ENCODE measurements around the gene NUP153.

The NUP153 gene

DNA sequence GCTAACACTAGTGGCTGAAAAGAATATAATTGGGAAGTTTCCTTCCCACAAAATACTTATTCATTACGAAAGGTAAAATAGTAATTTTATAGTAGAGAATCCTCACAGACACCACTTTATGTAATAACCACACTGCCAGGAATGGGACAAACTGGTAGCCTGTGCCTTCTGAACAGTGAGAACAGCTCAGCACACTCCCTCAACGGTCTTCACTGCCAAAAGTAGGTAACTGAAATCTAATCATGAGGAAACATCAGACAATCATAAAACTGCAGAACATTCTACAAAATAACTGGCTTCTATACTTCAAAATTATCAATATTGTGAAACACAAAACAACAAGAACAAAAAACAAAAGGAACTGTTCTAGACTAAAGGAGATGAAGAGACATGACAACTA lies 44.1 kb downstream of the NUP153 start:
- DNase-seq (ENCODE audit: low read depth) = no peak

DNA sequence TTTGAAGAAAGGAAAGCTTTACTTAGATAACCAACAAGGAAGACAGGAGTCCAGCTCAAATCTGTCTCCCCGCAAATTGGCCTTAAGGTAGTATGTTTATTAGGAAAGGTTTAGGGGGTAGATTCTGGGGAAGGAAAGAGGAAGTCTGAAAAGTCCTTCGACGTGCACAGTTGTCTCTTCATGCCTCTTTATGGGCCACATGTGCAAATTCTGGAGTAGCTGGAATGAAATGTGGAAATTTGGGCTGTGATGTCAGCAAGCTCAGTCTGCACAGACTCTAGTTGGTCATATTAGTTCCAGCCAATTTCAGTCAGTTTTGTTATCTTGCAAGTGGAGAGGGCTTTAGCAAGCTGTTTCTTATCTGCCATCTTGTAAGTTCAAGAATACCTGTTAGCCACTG lies 50.1 kb downstream of the NUP153 start:
- no peak for DNase-seq (ENCODE audit: low read depth)

DNA sequence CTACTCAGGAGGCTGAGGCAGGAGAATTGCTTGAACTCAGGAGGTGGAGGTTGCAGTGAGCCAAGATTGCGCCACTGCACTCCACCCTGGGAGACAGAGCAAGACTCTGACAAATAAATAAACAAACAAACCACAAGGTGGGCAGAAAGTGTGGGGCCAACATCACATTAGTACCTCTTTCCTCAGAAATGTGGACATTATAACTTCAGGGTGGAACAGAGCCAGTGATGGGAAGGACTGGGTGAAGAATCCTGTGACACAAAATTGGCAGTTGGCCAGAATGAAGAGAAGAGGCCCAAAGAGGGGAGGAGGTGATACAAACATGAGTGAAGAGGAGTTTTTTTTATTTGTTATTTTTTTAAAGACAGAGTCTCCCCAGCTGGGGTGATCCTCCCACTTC lies 50.6 kb downstream of the NUP153 start:
- DNase-seq (ENCODE audit: low read depth) = no peak

GRCh38 chr6:17653198-17653882 lies 53.4 kb downstream of the NUP153 start:
- DNase-seq (ENCODE audit: low read depth) = no peak

DNA sequence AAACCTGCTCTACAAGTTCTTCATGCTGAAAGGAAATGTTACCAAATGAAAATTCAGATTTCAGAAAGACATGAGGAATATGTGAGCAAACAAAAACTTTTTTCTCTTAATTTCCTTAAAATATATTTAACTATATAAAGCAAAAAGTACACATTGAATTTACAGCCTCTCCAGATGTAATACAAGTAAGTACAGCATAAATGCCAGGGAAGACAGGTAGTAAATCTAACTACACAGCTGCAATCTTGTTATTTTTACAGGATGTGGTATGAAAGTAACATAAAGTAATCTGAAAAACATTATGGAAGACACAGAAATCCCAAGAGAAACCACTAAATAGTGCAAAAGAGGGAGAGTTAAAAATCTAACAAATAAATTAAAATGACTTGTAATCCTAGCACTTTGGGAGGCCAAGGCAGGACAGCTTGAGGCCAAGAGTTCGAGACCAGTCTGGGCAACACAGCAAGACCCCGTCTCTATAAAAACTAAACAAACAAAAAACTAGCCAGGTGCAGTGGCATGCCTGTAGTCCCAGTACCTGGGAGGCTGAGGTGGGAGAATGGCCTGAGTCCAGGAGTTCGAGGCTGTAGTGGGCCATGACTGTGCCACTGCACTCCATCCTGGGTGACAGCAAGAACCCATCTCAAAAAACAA lies 55.9 kb downstream of the NUP153 start:
- no peak for DNase-seq (ENCODE audit: low read depth)

DNA sequence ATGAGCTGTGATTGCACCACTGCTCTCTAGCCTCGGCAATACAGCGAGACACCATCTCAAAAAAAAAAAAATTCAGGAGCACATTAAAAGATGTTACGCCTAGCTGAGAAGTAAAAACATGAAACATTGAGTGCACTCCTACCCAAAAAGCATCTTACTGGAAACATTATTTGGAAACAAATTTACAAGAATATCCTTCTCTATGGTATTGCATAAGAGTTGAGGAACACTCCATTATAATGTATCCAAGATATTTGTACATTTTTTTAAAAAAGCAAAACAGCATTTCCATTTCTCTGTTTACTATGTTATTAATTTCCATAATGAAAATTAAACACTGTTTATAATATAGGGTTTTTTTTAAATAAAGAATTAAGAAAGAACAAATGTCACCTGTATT lies 58.0 kb downstream of the NUP153 start:
- DNase-seq (ENCODE audit: low read depth) = no peak

- no peak for DNase-seq (ENCODE audit: low read depth)
Measured at GRCh38 chr6:17640477-17640917, 66.2 kb downstream of the NUP153 start.

- DNase-seq (ENCODE audit: low read depth) = no peak
Measured at GRCh38 chr6:17638212-17638715, 68.5 kb downstream of the NUP153 start.

- no peak for DNase-seq (ENCODE audit: low read depth)
Measured at GRCh38 chr6:17635568-17635967, 71.2 kb downstream of the NUP153 start.

GRCh38 chr6:17633465-17634188 lies 73.1 kb downstream of the NUP153 start:
- DNase-seq (ENCODE audit: low read depth) = no peak

GRCh38 chr6:17632934-17633333 lies 73.8 kb downstream of the NUP153 start:
- no peak for DNase-seq (ENCODE audit: low read depth)

- no peak for DNase-seq (ENCODE audit: low read depth)
Measured at GRCh38 chr6:17630511-17631073, 76.1 kb downstream of the NUP153 start.

- DNase-seq (ENCODE audit: low read depth) = no peak
Measured at GRCh38 chr6:17629824-17630510, 76.8 kb downstream of the NUP153 start.

GRCh38 chr6:17628873-17629272 lies 77.9 kb downstream of the NUP153 start:
- no peak for DNase-seq (ENCODE audit: low read depth)

DNA sequence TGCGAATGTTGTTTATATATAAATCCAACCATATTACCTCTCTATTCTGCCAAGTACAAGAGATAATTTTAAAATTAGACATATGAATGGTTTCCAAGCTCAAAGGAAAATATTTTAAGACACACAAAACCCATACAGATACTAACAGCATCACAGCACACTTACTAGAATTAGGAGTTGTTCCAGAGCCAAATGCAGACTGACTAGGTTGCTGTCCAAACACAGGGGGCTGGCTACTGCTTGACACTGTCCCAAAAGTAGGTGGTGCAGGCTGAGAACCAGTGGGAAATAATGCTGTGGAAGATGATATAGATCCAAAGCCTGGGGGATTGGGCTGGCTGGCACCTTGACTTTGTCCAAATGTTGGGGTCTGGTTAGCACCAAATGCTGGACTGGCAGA lies 82.3 kb downstream of the NUP153 start:
- DNase-seq (ENCODE audit: low read depth) = no peak

DNA sequence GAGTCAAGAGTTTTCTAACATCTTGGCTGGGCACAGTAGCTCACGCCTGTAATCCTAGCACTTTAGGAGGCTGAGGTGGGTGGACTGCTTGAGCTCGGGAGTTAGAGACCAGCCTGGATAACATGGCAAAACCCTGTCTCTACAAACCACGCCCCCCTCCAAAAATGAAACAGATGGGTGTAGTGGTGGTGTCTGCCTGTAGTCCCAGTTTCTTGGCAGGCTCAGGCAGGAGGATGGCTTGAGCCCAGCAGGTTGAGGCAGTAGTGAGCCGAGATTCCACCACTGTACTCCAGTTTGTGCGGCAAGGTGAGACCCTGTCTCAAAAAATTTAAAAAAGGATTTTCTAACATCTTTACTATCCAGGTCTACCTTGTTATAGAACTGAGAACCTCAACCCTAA lies 84.6 kb downstream of the NUP153 start:
- DNase-seq (ENCODE audit: low read depth) = no peak

DNA sequence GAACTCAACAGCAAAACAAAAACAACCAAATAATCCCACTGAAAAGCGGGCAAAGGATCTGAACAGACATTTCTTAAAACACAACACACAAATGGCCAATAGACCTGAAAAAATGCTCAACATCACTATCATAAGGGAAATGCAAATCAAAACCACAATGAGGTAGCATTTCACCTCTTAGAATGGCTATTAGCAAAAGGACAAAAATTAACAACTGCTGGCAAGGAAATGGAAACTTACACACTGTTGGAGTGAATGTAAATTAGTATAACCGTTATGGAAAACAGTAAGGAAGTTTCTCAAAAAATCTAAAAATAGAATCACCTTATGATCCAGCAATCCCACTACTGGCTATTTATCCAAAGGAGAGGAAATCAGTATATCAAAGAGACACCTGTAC lies 85.7 kb downstream of the NUP153 start:
- no peak for DNase-seq (ENCODE audit: low read depth)

DNA sequence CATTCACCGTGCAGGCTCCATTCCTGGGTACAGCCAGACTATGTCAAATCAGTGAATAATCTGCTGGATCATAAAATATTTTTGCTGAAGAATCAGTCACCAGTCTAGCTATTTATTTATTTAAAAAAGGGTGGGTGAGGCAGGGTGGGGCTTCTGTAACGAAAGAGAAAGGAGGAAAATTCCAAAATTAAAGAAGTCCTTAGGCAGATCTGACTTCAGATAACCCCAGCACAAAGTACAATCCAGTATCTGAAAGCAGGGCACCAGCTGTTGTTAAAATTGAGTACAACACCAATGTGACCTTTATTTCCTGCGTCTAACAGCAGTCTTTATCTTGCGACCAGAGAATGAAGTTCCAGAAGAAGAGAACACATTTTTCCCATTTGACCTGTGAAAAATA lies 90.9 kb downstream of the NUP153 start:
- no peak for DNase-seq (ENCODE audit: low read depth)

- no peak for DNase-seq (ENCODE audit: low read depth)
Measured at GRCh38 chr6:17612048-17612447, 94.7 kb downstream of the NUP153 start.

- no peak for DNase-seq (ENCODE audit: low read depth)
Measured at GRCh38 chr6:17610835-17611234, 95.9 kb downstream of the NUP153 start.

DNA sequence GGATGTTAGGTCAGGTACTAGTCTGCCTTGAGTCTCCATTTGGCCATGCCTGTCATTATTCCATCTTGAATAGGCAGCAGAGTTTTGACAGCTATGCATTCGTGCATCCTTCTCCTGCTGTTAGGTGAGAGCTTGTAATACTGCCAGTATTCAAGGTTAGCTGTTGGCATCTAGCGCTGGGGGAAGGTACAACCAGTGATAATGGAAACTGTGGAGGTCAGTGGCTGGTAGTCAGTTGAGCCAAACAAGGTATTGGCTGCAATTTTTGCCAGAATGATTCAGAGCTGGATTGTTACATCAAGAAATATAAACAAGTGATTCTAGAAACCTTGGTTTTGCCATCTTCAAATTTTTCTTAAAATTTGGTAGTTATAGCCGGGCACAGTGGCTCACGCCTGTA lies 100.1 kb downstream of the NUP153 start:
- no peak for DNase-seq (ENCODE audit: low read depth)

DNA sequence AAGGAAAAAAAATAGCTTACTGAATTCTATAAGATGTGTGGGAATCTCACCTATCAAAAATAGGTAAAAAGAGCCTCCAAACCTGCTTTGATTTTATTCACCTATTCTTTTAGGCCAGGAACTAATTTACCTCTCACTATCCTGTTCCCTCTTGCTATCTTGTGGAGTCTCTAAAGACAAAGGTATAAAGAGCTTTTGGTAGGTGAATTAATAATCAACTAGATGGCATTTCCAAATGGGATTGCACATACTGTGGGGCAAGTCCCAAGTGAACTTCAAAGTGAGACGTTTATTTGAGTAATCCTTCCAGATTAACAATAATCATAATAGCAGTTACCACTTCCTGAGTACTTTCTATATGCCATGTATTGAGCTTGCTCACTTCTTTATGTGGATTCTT lies 103.8 kb downstream of the NUP153 start:
- DNase-seq (ENCODE audit: low read depth) = no peak
